HG03571 (cell line): ENCODE measurements around the gene TSPEAR.

Experiments used
- ATAC-seq: cut with Tn5 transposase; IDR thresholded peaks from one replicate; pipeline ENCODE4 v1.9.1; 2021; ENCODE audit not compliant: unreplicated experiment

Gene TSPEAR

DNA sequence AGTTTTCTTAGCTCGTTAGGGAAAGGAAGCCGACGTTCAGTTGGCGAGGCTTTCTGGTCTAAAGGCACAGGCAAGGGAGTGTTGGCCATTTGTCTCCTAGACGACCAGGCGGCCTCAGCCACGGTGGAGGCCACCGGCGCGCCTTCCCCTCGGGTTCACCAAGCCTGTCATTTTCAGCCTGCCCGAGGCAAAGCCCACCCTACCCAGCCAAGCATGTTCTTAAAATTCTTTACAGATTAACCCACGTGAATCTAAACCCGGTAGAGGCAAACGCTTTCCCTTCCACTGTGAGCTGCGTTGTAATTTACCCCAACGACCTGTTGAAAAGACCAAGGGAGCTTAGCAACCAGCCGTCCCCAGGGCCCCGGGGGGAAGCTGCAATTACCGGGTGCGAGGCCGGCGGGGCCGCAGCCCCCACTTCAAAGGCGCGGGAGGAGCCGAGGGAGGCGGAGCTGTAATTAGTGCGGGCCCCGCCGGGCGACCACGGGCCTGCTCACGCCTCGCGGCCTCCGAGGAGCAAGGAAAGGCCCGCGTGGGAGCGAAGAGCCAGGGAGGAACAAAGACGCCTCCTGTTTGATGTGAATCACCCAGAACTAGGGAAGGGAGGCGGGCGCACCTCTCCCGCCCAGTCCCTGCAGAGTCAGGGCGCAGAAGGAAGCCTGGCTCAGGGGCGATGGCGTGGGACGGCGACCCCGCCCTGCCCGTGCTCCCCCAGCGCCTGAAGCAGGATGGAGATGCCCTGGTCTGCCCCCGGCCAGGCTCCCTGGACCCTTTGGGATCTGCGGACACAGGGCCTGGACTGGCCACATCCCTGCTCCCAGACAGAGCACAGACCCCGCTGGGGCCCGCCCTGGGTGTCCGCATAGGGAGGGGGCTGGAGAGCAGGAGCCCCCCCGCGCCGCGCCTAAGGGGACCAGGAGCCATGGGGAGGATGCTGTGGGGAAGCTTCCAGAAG lies 12.1 kb upstream of the TSPEAR start:
- no peak for ATAC-seq

GRCh38 chr21:44722731-44723130 lies 11.4 kb upstream of the TSPEAR start:
- no peak for ATAC-seq

DNA sequence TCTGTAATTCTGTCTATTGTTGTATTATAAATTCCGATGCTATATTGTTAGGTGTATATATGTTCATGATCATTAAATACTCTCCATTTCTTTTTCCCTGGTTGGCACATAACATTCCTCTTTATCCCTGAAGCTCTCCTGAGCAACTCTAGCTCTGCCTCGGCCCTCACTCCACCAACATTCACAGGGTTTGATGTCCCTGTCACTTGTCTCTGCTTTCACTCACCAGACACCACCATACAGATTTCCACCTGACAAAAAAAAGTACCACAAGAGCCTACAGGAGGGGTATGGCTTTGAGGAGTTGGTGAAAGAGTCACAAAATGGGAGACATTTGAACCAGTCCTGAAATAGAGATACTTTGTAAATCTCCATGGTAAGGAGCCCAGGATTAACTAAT lies 8.8 kb upstream of the TSPEAR start:
- no peak for ATAC-seq

GRCh38 chr21:44718571-44718970 lies 7.2 kb upstream of the TSPEAR start:
- no peak for ATAC-seq

- no peak for ATAC-seq
Measured at GRCh38 chr21:44718093-44718492, 6.7 kb upstream of the TSPEAR start.

- no peak for ATAC-seq
Measured at GRCh38 chr21:44716984-44717383, 5.6 kb upstream of the TSPEAR start.

GRCh38 chr21:44714905-44715304 lies 3.5 kb upstream of the TSPEAR start:
- no peak for ATAC-seq

GRCh38 chr21:44713846-44714245 lies 2.5 kb upstream of the TSPEAR start:
- no peak for ATAC-seq

GRCh38 chr21:44713130-44713529 lies 1.8 kb upstream of the TSPEAR start:
- no peak for ATAC-seq

GRCh38 chr21:44712203-44713028 lies 1.0 kb upstream of the TSPEAR start:
- no peak for ATAC-seq

DNA sequence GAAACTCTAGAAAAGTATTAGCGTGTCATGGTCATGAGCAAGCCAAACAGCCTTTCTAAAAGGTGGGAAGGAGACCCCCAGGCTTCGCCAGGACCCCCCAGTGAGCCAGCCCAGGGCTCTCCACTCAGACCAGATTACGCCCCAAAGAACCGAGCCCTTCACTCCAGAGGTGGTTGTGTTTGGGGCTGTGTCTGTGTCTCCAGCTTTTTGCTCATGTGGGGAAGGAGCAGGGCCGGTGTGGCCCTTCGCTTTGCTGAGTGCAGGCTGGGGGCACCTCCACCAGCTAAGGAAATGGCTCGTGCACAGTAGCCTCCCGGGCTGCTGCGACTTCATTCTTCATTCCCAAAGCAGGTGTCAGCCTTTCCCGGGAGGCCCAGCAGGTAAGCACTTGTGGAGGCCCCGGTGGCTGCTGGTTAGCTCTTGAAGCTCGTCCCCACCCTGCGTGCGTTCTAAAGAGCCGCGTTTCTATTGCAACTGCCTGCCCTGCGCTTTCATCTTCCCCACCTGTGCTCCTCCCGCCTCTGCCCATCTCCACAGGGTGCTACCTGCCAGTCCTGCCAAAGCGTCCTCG lies 531 bp downstream of the TSPEAR start:
- no peak for ATAC-seq

DNA sequence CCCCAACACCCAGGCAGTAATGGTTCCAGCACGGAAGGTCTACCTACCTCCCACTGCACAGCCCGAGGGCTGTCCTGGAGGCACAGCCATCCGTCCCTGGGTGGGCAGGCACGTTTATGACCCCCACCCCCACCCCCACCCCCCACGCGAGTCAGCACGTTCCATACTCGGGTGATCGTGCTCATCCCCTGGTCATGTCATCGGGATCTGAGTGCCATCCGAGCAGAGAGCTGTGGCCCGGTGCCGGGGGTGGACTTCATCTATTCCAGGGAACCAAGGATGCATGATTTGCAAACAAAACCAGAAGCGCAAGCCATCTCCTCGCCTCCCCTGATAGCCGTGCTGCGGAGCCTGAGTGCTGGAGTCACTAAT lies 1.1 kb downstream of the TSPEAR start:
- no peak for ATAC-seq

DNA sequence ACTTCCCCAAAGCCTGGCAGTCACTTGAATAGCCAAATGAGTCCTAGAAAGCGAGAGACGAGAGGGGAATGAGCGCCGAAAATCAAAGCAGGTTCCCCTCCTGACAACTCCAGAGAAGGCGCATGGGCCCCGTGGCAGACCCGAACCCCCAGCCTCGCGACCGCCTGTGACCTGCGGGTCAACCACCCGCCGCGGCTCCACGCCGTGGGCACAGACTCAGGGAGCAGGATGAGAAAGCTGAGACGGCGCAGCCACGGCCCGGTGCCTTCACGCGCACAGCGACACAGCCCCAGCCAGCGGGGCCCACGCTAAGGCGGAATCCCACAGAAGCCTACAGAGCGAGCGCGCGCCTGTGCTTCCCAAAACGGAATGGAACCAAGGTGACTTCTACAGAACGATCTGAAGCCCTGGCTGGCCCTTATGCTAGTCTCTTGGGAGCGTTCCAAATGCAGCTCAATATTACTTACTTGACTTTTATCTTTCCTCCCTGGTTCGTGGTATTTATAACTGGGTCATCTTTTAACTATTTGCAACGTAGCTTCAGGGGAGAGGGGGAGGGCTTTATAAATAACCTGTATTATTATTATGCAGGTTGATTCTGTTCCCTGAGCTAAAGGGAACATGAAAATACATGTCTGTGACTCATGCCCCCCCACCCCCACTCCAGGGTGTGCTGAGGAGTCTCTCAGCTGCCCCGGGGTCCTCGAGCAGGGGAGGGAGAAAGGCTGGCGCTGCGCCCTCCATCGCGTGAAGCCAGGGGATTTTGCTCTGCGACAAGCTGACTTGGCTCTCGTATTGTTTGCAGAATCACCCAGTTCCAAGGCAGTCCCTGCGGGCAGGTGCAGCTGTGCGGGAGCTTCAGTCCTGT lies 1.7 kb downstream of the TSPEAR start:
- no peak for ATAC-seq

DNA sequence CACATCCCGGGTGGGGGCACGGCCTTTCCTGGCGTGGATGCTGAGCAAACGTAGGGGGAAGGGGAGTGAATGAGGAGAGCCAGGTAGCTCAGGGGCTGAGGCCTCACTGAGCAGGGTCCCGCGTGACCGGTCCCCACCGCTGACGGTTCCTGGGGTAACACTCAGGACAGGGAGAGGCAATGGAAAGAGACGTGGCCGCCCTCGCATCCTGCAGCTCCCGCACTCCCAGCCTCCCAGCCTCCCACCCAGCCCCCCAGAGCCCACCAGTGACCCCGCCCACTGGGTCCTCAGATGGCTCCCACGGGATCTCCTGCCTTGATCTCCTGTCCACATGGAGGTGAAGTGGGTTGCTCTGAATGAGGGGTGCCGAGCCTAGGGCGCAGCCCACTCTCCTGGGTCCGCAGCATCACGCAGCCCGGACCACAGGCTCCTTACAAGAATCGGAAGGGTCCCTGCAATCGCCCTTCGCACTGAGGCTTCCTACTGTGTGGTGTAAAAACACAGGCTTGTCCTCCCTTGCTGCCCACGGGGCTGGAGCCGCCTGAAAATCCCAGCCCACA lies 2.4 kb downstream of the TSPEAR start:
- ATAC-seq = no peak

GRCh38 chr21:44708213-44708865 lies 3.0 kb downstream of the TSPEAR start:
- ATAC-seq = no peak

GRCh38 chr21:44706706-44707581 lies 4.4 kb downstream of the TSPEAR start:
- ATAC-seq = no peak

DNA sequence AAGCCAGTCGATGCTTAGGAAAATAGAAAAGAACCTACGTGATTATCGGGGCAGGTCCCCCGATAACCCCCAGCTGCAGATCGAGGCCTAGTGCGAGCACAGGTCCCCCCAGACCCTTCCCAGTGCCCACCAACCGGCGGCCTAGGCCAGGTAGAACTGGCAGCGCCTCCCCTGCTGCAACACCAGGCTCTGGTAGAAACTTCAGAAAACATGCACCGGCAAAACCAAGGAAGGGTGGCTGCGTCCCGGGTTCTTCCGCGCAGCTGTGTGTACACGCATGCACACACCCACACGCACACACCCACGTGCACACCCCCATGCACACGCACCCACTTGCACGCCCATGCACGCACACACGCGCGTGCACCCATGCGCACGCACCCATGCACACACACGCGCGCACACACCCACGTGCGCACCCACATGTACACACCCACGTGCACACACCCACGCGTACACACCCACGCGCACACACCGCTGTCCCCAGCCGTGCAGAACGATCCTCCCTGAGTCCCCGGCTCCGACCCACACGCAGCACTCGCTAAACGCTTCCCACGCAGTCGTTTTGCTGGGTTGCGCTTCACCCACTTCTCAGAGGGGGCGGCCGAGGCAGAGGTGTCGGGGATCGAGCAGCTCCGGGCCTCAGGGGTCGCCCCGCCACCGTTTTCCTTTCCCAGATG lies 5.2 kb downstream of the TSPEAR start:
- no peak for ATAC-seq

DNA sequence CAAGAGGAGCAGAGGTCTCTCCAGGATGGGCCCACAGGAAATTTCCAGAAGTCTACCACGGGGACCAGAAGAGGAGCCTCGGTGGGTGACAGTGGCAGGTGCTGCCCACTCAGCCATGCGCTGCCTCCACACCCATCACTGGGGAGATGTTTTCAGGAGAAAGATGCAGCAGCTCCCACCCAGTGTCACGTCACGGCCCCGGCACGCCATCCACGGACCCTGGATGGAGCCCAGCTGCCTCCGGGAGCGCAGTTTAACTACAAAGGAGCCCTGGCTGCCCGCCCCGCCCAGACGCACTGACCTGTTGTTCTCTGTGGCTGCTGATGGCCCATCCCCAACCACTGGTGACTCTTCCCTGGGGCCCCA lies 6.8 kb downstream of the TSPEAR start:
- no peak for ATAC-seq
